MM.1S (cell line): Measurements from ENCODE around the gene VSTM5.

Experiments
- EZH2 ChIP-seq: fragments of 300-600 bp; sonication (generic); optimal IDR thresholded peaks from 2 replicates; pipeline ENCODE3; 2017; ENCODE audit warnings: low read depth, mild to moderate bottlenecking, antibody characterized with exemption, low read length, mixed read lengths
- EZH2phosphoT487 ChIP-seq: fragments of 300-600 bp; sonication (generic); IDR thresholded peaks from 2 replicates; pipeline ENCODE4 v1.6.1; 2018; ENCODE audit warnings: antibody characterized with exemption, low read length
- TF ChIP-seq, protein P1 (sequence below): fragments of 300-600 bp; sonication (generic); IDR thresholded peaks from 2 replicates; pipeline ENCODE4 v1.5.1; 2016; ENCODE audit warnings: antibody characterized with exemption, low read length, mixed read lengths

DNA sequence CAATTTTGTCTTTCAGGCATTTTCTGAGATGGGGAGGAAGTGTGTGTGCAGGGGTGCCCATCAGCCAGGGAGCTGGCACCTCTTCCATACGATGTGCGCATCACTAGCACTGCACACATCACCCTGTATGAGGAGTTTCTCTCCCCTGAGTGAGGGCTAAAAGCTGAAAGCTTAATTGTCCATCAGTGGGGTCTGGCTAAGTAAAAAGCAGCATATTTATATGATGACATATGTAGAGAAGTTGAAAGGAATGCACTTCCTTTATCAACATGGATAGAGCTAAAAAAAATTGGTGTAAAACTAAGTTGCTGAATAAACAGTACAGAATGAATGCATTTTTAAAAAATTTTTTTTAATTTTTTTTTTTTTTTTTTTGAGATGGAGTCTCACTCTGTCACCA, 4.0 kb downstream of the VSTM5 start:
- TF ChIP-seq, protein P1, sequence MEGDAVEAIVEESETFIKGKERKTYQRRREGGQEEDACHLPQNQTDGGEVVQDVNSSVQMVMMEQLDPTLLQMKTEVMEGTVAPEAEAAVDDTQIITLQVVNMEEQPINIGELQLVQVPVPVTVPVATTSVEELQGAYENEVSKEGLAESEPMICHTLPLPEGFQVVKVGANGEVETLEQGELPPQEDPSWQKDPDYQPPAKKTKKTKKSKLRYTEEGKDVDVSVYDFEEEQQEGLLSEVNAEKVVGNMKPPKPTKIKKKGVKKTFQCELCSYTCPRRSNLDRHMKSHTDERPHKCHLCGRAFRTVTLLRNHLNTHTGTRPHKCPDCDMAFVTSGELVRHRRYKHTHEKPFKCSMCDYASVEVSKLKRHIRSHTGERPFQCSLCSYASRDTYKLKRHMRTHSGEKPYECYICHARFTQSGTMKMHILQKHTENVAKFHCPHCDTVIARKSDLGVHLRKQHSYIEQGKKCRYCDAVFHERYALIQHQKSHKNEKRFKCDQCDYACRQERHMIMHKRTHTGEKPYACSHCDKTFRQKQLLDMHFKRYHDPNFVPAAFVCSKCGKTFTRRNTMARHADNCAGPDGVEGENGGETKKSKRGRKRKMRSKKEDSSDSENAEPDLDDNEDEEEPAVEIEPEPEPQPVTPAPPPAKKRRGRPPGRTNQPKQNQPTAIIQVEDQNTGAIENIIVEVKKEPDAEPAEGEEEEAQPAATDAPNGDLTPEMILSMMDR, result no peak
- TF ChIP-seq EZH2phosphoT487, result no peak
- no peak for TF ChIP-seq EZH2
